GM12801 (cell line): ENCODE data around the gene SRP9.

ENCODE experiments used
- TF ChIP-seq, protein P1 (sequence below): IDR thresholded peaks from one replicate; pipeline ENCODE4 v1.5.1; 2011; ENCODE audit warnings: control low read depth; ENCODE audit not compliant: insufficient read length; ENCODE audit errors: extremely low read depth

Gene SRP9

DNA sequence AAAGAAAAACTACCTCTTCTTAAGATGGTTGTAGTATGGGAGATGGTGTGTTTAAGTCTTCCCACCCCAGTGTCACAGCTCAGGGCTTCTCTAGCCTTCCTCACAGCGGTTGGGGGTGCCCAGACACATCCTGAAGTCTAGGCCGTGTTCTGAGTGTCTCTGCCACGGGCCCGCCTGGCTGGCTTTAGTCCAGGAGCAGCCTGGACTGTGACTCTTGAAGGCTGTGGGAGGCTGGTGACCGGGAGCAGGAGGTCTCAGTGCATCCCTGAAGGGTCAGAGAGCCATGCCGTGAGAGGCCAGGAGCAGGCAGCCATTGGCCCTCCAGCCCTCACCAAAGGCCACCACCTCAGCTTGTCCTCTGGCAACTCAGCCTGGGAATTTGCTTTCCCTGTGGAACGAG is 36.8 kb downstream of the SRP9 start:
- TF ChIP-seq, protein P1, sequence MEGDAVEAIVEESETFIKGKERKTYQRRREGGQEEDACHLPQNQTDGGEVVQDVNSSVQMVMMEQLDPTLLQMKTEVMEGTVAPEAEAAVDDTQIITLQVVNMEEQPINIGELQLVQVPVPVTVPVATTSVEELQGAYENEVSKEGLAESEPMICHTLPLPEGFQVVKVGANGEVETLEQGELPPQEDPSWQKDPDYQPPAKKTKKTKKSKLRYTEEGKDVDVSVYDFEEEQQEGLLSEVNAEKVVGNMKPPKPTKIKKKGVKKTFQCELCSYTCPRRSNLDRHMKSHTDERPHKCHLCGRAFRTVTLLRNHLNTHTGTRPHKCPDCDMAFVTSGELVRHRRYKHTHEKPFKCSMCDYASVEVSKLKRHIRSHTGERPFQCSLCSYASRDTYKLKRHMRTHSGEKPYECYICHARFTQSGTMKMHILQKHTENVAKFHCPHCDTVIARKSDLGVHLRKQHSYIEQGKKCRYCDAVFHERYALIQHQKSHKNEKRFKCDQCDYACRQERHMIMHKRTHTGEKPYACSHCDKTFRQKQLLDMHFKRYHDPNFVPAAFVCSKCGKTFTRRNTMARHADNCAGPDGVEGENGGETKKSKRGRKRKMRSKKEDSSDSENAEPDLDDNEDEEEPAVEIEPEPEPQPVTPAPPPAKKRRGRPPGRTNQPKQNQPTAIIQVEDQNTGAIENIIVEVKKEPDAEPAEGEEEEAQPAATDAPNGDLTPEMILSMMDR = no peak

DNA sequence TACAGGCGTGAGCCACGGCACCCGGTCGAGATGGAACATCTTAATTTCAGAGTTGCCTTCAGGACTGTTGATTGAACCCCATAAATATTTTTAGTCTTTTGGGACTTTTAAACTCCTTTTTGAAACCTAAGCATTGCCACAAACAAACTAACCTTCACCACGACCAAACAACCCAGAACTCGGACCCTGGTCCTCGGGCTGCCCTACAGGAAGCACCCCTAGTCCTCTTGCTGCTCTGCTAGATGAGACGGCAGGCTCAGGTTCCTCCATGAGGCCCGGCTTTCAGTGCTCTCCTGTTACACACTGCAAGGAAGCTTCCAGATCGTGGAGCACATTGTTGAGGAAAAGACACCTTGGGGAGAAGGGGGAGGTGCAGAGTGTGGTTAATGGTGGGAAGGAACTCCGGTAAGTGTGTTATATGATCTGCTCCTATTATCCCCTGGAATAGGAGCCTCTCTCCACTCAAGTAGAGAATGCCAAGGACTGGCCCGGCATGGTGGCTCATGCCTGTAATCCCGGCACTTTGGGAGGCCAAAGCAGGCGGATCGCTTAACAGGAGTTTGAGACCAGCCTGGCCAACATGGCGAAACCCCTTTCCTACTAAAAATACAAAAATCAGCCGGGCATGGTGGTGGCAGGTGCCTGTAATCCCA is 38.0 kb downstream of the SRP9 start:
- TF ChIP-seq, protein P1 = no peak

DNA sequence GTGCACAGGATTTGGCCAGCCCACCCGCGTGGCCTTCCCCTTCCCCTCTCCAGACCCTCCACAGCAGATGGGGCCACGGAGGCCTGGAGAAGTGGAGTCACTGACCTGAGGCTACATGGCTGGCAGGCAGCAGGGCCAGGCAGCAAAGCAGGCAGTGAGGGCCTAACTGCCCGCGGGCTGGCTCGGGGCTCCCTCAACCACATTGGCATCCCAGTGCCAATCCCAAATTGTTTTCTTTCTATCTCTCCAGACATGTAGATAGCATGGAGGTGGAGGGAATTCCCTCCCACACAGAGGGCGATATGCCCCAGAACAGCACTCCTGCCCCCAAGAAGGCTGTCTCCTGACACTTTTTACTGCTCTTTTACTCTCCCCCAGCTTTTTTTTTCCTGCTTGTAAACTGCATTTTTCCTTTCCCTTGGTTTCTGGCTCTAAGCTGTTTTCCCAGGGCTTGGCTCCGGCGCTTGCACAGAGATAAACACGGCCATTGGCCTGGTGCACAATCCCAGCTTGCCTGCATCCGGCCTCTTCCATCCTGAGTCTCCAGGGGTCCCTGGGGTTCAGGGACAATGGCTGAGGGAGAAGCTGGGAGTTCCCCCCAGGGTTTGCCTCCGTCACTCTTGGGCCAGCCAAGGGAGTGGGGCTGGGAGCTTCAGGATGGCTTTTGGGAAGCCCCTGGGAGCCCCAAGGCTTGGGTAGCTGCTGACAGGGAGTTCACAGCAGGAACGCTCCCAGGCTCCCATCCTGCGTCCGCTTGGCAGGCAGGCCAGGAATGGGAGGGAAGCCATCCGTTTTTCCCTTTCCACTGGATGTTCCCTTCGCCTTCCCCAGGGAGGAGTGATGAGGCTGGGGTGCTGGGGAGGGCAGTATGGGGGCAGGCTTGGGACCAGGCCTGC is 39.3 kb downstream of the SRP9 start:
- TF ChIP-seq, protein P1 = no peak

DNA sequence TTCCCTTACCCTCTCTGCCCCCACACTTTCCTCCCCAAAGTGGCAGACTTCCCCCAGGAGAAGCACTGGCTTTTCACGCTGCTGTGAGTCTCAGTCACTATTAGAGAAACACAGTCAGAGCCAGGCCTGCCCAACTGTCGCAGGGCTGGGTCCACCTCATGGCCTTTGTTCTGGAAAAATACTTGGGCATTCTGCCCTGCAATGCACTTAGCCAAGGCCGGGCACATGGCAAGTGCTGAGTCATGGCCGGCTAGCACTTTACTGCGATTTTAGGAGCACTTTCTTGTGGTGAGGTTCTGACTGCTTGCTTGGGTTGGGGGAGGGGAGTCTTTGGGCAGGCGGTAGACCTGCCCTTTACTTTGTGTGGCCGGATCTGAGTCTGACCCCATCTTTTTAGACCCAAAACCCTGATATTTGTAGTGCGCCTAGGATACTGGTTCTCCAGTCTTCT is 40.0 kb downstream of the SRP9 start:
- TF ChIP-seq, protein P1 = no peak

DNA sequence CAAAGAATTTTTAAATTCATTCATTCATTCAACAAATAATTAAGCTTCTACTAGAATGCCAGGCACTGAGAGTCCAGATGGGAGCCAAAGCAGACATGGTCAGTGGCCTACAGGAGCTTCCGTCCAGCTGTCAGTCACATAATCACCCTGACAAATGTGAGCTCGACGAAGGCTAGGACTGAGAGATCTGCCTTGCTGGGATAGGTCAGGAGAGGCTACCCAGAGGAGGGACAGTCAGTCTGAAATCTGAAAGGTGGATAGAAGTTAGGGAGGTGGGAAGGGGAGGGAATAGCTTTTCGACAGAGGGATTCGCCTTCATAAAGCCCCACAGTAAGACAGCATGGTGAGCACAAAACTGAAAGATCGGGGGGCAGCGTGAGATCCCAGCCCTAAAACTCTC is 40.6 kb downstream of the SRP9 start:
- TF ChIP-seq, protein P1 = no peak

DNA sequence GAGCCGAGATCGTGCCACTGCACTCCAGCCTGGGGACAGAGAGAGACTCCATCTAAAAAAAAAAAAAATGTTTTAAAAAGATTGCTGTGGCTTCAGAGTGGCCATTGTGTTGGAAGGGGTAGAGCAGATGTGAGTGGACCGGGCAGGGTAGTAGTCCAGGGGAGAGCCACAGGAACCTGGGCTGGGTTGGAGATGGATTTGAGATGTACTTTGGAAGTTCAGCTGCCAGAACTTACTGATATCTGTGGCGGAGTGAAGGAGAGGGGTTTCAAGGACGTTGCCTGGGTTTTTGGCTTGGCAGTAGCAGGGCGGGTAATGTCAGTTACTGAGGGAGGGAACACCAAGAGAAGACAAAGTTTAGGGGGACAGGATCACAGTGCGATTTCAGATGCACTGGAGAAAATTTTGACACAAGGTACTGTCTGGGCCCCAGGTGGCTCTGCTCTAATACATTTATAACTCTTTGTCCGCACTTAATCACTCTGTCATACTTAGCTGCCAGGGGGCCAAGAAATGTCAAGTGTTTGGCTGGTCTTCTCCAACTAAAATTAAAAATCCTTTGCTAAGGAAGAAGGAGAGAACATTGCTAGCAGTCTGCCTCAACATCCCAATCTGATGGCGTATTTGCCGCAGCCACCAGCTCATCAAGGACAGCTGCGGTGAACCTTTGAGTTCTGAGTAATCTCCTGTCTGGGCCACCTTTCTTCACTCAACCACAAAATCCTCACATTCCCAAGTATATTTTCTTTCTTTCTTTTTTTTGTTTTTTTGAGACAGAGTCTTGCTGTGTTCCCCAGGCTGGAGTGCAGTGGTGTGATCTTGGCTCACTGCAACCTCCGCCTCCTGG is 41.9 kb downstream of the SRP9 start:
- TF ChIP-seq, protein P1 = no peak
